ENCODE measurements around the gene EVC2.
"Not testable (repeated sequence)": the region's sequence is repeated elsewhere in the genome, so short reads cannot be mapped to it uniquely, and the experiment has no call there.

EVC2 gene

DNA sequence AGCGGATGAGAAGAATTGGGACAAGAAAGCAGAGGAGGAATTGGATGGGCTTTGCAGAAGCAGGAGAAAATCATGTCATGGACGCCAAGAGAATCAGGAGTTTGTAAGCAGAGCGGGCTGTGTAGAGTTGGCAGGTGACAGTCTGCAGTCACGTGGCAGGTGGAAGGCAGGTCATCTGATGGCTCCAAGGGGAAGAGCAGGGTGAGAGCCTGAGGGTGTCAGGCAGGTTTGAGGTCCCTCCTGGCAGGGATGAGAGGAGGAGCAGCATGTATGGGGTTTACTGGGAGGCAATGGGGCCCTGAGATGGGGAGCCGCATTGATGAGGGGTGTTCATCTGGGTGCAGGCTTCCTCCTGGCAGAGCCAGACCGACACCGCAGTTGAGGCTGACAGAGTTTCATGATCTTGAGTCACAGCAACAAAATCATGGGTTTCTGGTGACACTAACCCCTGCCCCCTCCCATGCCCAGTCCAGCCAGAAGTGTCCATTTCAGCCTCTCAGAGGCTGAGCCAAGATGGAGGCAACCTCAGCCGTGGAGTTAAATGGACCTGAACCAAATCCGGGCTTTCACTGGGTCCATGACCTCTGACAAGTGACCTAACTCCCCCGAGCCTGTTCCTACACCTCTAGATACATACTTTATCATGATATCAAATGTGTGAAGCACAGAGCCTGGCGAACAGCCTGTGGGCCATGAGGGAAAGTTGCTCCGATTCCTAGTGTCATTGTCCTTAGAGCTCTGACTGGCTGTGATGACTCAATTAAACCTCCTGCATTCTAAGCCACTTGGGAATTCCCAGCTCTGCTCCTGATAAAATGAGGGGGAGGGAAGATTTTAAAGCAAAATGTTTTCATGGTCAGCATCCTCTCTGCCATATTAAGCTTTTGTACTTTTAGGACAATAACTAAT lies 38.7 kb upstream of the EVC2 start:
- peak in 1 of 42 donors; percentile 13 for DNase-seq
- intact Hi-C loops (cut with DNase I) = no loop called here

DNA sequence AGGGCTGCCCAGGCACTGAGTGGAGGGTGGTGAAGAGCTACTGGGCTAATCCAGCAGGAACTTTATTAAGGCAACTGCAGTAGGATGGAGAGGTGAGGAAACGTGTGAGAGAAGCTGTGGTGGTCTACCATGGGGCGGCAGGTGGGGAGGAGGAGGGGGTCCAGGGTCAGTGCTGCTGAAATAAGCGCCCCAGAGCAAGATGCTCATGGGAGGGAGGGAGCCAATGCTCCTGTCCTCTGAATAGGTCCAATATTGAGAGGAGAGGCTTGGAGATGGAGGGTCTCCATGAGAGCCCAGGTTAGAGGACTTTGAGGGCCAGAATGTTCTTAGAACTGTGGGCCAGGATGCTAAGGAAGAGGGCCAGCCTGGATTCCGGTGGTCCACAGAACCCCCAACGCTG lies 37.9 kb upstream of the EVC2 start:
- DNase-seq = no peak
- intact Hi-C loops (cut with DNase I) = no loop called here

DNA sequence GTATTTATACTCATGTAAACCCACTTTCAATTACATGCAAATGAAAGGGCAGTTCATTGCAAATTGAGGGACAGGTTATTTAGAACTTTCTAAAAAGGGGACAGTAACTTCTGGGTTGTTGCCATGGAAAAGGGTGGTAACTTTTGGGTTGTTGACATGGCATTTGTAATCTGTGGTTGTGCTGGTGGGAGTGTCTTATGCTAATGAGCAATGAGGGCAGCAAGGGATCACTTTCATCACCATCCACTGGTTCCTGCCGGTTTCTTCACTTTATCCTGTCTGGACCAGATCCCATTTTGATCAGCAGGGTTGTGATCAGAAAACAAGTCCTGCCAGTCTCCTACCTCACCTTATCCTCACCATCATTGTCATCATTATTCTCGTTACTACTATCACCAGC lies 34.6 kb upstream of the EVC2 start:
- intact Hi-C loops (cut with DNase I) = no loop called here

DNA sequence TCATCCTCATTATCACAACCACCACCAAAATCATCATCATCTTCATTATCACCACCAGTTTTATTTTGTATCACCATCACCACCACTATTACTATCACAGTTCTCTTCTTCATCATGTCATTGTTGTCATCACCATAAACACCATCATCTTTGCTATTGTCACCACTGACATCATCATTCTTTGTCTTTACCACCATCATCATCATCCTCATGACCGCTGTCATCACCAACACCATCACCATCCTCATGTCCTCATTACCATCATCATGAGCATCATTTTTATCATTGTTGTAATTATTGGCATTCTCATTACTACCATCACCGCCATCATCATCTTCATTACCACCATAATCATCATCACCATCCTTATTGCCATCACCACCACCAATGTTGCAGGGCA lies 34.0 kb upstream of the EVC2 start:
- DNase-seq = no peak
- intact Hi-C loops (cut with DNase I) = no loop called here

More for the DNA sequence above, 34.6 kb upstream of the EVC2 start:
- DNase-seq = no peak

DNA sequence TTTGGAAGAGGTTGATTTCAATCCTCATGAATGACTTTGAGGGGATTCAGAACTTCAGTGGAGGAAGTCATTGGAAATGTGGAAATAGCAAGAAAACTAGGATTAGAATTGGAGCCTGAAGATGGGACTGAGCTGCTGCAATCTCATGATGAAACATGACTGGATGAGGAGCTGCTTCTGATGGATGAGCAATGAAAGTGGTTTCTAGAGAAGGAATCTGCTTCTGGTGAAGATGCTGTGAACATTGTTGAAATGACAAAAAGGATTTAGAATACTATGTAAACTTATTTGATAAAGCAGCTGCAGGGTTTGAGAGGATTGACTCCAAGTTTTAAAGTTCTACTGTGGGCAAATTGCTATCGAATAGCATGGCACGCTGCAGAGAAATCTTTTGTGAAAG lies 29.7 kb upstream of the EVC2 start:
- DNase-seq = no peak
- intact Hi-C loops (cut with DNase I) = no loop called here

DNA sequence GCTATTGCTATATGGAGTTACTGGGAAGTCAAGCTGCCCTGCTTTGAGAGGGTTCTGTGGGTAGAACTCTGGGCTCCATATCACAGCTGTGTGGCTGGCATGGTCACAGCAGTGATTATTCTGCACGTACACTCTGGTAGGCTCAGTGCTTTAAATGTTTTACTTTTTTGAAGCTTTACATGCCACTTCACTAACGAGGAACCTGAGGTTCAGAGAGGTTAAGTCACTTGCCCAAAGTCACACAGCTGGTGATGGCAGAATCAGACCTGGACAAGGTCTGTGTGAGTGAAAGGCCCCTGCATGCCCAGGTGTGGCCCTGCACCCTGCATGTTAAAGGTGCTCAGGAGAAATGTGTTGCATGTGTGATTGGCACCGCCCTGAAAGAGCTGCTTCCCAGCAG lies 27.1 kb upstream of the EVC2 start:
- no peak for DNase-seq
- intact Hi-C loops (cut with DNase I) = no loop called here

DNA sequence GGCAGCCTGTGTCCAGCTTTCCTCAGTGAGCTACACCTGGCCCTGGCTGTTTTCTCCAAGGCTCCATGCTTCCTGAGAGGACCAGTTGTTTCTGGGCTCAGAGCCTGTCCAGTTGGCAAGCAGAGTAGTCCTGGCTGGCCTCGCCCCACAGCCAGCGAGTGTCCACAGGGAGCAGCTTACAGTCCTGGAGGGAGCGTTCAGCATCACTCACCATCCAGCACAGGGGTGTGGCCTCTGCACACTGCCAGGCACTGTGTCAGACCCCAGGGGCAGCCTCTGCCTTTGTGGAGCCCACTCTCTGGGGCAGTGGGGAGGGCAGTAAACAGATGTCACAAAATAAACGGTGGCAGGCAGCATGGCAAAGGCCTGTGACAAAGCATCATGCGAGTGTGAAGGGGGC lies 26.5 kb upstream of the EVC2 start:
- intact Hi-C loops (cut with DNase I) = no loop called here
- DNase-seq = peak in 5 of 42 donors; percentile 4 to 42 (median 14)

DNA sequence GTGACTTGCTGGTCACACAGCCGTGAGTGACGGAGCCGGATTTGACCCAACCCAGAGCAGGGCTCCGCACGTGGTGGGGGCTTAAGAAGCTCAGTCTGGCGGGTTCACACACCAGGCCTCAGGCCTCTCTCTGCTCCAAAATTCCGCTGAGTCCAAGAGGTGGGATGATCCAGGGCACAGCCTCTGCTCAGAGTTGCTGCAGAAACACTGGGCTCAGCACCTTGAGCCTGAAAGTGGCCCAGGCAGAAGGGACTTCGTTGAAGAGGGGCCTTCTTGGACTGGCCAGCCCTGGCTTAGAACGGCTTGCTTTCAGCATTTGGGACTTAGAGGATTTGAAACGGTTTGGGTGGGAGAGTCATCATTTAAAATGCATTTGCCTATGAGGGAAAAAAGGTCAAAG lies 23.8 kb upstream of the EVC2 start:
- no peak for DNase-seq
- intact Hi-C loops (cut with DNase I) = no loop called here

DNA sequence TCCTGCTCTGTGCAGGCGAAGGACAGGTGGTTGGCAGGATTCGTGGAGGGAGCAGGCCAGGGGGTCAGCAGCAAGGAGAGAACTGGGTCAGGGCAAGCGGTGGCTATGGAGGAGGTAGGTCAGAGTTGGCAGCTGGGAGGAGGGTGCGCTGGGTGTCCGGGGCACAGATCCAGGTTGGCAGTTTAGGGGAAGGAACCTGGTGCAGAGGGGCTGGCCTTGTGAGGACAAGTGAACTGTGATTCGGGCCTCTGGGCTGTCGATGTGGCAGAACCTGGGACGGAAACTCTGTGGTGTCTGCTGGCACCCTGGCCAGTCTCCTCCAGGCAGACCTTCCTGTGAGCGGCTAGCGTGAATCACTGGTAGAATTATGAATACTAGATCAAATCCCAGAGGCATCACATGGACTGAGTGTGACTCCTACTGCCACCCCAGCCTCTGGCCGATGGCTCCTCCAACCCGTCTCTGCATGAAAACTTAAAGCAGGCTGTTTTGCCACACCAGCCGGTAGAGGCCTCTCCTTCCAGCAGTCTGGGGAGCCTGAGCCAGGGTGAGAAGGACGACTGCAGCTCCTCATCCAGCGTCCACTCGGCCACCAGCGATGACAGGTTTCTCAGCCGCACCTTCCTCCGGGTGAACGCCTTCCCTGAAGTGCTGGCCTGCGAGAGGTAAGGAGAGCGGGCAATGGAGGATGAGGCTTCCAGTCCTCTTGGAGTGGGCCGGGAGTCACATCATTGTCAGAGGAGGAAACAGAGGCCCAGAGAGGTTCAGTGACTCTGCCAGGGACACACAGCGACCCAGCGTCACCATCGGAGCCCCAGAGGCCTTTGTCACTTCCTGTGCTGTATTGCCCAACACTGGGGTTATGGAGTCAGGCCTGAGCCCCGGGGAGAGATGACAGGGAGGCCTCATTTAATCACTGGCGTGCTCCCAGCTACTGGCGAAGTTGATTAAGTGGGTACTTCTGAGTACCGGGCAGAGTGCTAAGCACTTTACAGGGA lies 22.9 kb upstream of the EVC2 start:
- intact Hi-C loops (cut with DNase I) = no loop called here
- DNase-seq = no peak

DNA sequence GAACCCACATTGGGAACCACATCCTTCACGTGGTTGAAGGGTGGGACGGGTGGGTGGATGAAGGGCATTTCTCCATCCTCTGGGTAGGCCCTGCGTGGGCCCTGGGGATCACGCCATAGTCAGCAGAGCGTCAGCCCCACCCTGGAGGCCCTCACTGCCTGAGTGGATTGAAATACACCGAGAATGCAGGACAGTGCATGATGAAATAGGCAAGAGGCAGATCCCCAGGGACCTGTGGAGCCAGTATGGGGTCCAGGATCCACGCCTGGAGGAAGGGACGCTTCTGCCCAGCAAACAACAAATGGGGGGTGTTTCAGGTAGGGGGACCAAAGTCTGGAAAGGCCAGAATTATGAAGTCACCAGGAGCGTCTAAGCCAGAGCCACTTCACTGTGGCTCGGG lies 22.1 kb upstream of the EVC2 start:
- intact Hi-C loops (cut with DNase I) = no loop called here
- no peak for DNase-seq

DNA sequence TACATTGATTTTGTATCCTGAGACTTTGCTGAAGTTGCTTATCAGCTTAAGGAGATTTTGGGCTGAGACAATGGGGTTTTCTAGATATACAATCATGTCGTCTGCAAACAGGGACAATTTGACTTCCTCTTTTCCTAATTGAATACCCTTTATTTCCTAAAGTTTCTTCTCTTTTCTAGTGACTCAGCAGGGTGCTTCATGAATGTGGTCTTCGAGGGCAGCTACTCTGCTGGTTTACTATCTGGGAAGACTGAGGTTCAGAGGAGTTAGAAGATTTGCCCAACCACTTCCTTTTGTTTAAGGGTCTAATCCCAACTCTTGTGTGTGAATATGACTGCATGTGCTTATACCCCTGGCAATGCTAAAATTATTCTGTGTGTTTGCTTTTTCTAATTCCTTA lies 20.1 kb upstream of the EVC2 start:
- DNase-seq; intact Hi-C loops (cut with DNase I): not testable (repeated sequence)

DNA sequence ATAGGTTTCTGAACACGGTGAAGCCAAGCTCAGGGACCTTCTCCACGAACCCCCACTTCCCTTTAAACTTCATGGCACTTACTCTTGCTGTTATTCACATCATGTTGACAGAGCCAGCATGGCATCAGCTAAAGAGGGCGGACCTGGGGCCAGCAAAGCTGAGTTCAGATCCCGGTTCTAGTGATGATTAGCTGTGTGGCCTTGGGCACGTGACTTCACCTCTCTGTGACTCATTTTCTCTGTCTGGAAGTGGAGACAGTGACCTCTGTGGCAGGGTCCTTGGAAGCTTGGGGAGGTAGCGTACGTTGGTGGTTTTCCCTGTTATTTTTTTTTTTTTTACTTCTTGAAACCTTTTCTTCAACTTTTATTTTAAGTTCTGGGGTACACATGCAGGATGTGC lies 16.0 kb upstream of the EVC2 start:
- no peak for DNase-seq
- intact Hi-C loops (cut with DNase I) = no loop called here

DNA sequence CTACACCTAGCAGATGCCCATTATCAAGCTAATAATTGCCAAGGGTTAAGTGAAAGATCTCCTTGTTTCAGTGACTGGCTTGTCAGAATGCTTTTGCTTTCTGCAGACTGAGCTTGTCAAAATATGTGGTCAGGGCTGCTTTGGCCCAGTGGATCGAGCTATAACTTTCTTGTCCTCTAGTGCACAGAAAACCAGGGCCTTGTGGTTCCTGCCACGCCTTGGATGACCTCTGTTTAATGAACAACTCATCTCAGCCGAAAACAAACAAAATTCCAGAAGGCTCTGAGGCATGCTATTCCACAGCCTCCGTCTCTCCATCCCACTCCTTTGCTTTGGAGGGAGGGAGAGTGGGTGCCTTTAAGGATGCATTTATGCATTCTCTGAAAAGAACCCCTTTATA lies 14.0 kb upstream of the EVC2 start:
- no peak for DNase-seq
- intact Hi-C loops (cut with DNase I) = no loop called here

DNA sequence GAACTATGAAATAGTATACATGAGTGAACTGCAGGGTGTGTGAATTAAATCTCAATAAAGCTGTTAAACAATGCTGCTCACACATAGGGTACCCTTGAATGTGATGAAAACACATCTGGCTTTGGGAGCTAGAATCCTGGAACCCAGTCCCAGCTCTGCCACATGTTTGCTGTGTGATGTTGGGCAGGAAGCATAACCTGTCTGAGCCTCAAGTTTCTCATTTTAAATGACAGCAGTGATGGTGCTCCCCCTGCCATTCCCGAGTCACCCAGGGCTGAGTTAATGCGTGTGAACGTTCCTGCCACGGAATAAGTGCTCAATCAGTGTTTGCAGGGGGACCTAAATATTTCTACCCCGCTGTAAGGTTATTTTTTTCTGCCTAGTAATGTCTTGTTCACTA lies 13.6 kb upstream of the EVC2 start:
- DNase-seq = no peak
- intact Hi-C loops (cut with DNase I) = no loop called here

DNA sequence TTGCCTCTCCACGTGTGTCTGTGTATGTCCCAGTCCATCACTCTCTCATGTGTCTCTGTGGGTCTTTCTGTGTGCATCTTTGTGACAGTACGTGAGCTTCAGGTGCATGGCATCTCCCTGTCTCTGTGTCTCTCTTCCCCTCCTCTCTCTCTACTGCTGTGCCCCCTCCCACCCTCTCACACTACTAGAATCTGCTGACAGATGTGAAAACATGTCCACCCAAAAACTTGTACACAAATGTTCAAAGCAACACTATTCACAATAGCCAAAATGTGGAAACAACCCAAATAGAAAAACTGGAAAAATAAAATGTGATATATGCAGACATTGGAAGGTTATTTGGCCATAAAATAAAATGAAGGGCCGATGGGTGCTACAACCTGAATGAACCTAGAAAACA lies 12.6 kb upstream of the EVC2 start:
- intact Hi-C loops (cut with DNase I) = no loop called here
- DNase-seq = no peak

DNA sequence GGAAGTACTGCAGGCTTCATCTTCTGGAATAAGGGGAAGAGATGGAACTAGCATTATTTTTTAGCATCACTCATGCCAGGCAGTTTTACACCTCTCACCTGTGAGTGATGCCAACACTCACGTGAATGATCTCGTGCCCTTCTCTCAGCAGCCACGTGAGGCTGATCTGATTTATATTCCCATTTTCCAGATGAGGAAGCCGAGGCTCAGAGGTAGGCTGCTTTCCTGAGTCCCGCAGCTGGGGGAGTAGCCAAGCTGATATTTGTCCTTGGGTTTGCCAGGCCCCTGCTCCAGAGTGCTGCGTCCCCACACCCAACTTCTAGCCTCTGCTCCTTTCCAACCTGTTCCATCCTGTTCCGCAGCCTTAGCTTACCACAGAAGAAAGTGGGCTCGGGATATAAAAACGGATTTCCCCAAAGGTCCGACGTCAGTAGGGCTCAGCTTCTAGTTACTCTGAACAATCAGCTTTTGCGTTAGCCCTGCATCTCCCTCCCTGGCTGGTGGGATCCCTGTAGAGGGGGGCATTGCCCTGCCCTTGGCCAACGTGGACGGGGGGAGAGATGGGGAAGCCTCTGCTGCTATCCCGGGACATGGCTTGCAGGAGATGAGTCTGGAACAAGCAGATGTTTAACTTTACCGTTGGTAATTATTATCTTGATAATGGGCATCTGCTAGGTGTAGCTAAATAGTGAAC lies 11.9 kb upstream of the EVC2 start:
- intact Hi-C loops (cut with DNase I) = no loop called here

DNA sequence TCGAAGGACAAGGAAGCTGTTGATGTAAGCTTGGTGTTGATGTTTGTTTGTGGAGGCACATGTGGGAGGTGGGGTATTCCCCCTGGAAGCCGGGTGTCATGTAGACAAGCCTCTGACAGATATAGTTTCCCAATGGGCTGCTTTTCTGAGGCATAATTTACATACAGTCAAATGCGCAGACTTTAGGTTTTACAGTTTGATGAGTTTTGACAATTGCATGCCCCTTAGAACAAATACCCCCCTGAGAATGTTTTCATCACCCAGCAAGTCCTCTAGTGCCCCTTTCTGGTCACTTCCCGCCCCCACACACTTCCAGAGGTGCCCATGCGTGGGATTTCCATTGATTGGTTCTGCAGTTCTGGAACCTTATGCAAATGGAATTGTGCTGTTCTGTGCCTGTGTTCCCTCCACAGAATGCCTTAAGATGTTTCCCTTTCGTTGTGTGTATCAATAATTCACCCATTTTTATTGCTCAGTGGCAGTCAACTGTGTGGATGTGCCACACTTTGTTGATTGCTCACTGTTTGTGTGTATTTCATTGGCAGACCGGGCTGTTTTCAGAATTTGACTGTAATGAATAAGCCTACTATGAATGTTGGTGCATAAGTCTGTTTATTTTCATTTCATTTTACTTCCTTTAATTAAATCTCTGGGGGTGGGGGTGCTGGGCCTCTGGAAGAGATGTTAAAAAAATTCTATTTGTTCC lies 11.1 kb upstream of the EVC2 start:
- intact Hi-C loops (cut with DNase I) = no loop called here
- DNase-seq = no peak

More for the DNA sequence above, 11.9 kb upstream of the EVC2 start:
- DNase-seq = no peak

DNA sequence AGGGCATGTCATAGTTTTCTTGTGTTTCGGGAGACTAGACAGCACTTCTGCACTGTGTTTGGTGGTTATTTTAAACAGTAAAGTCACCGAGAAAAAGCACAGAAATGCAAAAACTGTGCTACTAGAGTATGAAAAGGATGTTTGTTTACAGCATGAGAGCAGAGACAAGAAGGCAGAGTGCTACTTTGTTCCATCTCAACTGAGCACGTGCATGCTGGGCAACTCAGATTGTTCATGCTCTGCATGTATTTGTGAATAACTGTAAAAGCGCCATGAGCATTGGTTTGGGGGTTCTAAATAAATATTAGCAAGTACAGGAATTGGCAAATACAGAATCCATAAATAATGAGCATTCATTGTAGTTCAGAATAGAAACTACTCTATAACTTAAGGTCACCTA lies 10.1 kb upstream of the EVC2 start:
- intact Hi-C loops (cut with DNase I) = no loop called here
- DNase-seq = no peak
